Activated CD8-positive, alpha-beta memory T cell treated with anti-CD3 and anti-CD28 coated beads for 24 hours (primary cell): ENCODE results near the gene SLC25A23.

ENCODE experiments used
- DNase-seq: peaks from one replicate; pipeline ENCODE4 v3.0.0-alpha.2; 2020

The SLC25A23 gene

DNA sequence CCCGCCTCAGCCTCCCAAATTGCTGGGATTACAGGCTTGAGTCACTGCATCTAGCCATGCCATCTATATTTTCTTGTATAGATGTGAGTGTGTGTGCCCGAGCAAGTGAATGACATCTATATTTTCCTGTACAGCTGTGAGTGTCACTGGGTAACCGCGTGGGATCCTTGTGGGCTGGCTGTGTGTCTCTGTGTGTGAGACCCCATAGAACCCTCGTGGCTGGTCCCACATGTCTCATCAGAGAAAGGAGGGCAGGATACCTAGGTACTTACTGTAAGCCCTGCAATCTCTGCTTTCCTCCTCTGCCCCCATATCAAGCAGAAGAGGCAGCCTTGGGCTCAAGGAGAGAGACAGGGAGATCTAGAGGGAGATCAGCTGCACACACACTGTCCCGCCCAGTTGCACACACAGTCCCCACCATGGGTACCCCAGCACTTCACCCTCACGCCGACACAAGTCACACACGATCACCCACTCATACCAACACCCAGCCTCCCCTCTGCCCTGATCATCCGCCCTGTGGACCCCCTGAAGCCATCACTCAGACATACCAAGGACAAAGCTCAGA is 21.3 kb upstream of the SLC25A23 start:
- DNase-seq, result peak; percentile 76

DNA sequence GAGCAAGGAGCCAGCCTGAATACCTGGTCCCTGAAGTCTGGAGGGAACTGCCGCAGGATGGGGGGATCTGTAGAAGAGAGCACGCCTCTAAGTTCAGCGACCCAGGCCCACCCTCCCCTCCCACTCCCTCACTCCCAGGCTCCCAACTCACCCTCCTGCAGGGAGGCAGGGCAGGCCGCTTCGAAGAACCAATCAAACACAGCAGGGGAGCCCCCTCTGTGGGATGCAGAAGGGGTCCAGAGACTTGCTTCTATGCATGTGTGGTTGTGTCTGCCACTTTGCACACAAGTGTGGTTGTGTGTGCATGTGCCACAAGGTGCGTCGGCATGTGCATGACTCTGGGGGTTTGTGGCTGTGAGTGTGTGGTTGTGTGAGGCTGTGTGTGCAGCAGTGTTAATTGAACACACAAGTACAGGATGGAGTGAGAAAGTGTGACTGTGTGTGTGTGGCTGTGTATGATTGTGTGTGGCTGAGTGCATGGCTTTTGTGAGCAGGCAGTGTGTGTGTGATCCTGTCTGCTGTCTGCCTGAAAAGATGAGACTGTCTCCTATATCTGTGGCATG is 20.3 kb upstream of the SLC25A23 start:
- no peak for DNase-seq

DNA sequence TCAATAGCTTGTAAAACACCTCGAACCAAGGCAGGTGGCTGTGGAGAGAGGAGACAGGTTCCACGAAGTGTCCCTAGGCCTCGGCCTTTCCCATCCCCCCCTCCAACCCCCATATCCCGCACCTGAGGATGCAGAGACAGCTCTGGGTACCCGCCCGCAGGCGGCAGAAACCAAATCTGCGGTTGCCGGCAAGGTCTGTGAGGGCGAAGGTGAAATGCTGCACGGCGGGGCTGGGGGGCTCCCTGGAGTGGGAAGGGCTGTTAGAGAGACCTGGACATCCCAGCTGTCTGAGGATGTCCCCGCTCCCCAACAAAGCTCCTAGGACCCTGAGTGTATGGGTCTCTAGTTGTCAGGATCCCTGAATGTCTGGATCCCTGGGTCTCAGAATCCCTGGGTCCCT is 19.2 kb upstream of the SLC25A23 start:
- no peak for DNase-seq

DNA sequence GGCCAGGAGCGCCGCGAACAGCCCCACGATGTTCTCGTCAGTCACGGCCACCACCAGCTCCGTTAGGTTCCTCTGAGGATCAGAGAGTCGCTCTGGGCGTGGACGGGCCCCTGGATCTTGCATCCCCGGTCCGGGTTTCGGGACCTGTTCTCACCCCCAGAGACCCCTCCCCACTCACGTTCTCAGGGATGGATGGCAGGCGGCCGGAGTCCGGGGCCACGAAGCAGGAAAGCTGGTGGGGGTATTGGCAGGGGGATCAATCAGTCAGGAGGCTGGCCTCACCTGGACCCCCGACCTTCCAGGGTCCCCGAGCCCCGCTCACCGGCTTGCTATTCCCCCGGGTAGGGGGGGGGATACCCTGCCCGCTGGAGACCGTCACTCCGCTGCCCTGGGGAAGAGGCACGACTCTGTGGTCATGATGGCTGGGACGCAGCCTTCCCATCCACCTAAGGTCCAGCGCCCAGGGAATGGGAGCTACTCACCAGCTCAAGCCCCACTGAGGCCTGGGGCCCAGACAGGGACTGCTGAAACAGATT is 17.4 kb upstream of the SLC25A23 start:
- DNase-seq, result no peak

DNA sequence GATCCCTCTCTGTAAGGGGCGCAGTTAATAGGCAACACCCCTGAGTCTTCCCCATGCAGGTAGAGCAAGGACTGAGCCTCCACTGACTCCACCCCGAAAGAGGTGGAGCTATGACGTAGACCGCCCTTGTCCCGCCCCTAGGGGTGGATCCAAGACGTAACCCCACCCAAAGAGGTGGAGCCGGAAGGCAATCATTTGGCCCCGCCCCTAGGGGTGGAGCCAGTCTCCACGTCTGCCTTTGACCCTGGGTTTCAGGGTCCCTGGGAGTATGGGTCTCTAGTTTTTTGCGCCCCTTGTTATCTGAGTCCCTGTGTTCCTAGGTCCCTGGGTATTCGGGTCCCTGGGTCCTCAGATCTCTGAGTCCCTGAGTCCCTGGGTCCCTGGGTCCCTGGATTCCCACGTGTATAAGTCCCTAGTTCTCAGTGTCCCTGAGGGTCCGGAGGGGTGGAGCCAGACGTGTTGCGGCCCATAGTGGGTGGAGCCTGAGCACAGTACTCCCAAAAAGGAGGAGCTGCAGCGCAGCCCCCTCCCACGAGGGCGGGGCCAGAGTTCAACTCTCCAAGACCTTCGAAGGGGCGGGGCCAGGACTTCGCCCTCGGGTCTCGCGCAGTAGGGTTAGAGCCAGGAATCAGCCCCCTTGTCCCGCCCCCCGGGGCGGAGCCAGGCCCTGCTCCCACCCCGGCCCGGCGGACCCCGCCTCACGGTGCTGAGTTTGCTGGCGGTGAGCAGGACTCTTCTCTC is 16.7 kb upstream of the SLC25A23 start:
- peak; percentile 89 for DNase-seq

DNA sequence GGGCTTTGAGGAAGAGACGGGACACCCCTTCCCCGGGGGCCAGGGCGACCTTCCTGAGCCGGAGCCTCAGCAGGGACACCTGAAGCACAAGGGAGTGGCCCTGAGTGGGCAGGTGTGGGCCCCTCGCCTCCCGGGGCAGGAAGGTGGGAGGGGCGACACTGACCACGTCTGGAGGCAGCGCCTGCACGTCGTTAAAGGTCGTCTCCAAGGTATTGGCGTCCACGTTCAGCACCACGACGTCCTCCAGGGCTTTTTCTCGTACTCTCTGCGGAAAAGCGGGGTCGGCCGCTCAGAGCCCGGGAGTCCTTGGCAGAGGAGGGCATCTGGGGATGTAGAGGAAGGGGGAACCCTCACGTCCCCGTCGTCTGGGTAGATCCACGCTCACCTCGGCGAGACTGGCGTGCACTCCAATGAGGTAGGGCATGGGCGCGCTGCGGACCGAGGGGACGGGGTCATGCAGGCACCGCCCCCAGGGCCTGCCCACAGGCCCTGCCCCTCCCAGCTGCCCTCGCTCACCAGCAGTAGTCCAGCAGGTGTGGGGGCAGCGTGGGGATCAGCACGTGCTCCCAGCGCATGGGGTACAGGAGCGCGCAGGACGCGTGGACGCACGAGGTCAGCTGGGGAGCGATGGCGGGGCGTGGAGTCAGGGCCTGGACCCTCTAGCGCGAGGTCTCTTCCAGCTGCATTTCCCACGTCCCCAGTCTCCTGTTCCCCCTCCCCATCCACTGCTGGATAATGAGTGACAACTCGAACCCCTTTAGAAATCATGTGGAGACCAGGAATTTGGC is 15.9 kb upstream of the SLC25A23 start:
- no peak for DNase-seq

DNA sequence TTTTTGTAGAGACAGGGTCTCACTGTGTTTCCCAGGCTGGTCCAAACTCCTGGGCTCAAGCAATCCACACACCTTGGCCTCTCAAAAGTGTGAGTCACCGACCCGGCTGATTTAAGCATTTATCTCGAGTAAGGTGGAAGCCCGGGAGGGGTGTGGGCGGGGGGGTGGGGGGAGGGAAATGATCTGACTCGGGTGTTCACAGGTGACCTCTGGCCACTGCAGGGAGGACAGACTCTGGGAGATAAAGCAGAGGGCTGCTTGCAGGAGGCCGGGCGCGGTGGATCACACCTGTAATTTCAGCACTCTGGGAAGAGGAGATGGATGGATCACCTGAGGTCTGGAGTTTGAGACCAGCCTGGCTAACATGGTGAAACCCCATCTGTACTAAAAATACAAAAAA is 14.1 kb upstream of the SLC25A23 start:
- no peak for DNase-seq

DNA sequence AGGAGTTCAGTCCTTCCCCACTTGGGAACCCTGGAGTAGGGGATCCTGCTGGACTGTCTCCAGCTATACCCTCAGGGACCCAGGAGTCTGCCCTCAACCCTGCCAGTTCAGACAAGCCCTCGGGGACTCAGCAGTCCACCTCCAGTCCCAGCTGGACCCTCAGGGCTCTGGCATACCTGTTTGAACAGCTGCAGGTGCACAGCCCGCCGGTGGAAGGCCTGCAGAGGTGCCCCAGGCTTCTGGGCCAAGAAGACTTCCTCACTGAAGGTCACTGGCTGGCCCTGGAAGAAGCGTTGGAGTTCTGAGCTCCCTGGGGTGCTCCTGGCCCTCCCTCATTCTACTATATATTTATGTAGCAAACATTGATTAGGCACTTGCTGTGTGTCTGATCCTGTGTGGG is 13.1 kb upstream of the SLC25A23 start:
- no peak for DNase-seq

DNA sequence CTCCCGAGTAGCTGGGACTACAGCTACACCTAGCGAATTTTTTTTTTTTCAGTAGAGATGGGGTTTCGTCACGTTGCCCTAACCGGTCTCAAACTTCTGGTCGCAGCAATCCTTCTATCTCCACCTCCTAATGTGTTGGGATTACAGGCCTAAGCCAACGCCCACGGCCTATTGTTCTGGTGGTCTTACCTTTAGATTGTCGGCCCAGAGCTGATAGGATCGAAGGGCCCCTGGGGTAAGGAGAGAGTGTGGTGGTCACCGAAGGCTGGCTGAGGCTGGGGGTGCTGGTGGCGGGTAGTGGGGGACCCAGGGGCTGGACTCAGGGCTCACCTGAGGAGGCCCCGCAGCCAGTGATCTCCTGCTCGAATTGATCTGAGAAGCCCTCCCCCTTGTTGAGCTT is 11.5 kb upstream of the SLC25A23 start:
- no peak for DNase-seq

DNA sequence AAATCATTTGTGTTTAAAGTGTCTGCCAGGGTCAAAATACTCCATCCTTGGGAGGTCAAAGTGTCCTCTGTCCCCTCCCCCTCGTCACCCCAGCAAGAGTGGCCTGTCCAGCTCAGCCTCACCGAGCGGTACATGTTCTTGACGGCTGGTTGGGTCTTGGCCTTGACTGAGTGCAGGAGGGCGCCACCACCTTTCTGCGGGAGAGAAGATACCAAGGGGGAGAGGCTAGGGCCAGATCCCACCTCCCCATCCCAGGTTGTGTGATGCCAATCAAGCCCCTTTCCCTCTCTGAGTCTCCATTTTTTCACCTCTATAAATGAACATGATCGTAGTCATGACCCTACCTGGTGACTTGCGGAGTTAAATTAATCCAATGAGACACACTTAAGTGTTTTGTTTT is 10.6 kb upstream of the SLC25A23 start:
- DNase-seq, result no peak

DNA sequence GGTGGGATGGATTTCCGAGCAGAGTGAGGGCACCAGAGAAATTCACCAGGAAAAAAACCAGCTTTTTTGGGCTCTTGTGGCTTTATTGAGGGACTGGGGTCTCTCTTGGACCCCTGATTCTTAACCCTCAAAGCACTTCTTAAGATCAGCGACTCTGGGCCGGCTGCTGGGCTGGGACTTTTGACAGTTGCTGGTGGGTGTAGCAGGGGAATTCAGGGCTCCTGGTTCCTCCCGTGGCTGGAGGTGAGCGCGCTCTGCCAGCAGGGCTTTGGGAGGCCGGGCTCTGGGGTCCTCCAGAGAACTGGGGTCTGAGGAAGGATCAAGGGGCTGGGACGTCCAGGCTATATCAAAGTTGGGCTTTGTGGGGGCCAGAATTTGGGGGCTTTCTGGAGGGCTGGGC is 7.8 kb upstream of the SLC25A23 start:
- no peak for DNase-seq

DNA sequence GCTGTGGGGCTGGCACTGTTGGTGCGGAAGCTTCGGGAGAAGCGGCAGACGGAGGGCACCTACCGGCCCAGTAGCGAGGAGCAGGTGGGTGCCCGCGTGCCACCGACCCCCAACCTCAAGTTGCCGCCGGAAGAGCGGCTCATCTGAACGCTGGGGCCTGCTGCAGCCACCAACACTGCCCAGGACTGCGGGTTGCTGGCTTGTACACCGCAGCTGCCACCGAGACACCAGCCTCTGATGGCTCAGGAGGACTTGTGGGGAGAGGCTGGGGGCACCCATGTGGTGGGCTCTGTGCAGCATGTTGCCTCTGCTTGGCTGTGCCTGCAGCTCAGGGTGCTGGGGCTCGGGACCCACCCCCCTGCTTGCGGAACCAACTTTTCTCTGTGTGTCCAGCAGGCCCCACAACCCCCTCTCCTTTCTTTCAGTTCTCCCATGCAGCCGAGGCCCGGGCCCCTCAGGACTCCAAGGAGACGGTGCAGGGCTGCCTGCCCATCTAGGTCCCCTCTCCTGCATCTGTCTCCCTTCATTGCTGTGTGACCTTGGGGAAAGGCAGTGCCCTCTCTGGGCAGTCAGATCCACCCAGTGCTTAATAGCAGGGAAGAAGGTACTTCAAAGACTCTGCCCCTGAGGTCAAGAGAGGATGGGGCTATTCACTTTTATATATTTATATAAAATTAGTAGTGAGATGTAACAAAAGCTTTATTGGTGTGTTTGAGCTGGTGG is 7.1 kb upstream of the SLC25A23 start:
- no peak for DNase-seq

DNA sequence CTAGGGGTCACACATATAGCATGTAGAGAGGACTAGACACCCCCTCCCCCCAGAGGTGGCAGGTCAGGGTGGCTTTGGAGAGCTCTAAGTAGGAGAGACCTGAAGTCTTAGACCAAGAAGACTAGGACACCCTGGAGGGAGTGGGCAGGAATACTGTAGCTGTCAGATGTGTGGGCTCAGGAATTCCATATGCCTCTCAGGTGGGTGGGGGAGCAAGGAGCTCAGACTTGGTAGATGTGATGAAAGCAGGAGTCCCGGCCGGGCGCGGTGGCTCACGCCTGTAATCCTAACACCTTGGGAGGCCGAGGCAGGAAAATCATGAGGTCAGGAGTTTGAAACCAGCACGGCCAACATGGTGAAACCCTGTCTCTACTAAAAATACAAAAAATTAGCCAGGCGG is 6.1 kb upstream of the SLC25A23 start:
- no peak for DNase-seq

DNA sequence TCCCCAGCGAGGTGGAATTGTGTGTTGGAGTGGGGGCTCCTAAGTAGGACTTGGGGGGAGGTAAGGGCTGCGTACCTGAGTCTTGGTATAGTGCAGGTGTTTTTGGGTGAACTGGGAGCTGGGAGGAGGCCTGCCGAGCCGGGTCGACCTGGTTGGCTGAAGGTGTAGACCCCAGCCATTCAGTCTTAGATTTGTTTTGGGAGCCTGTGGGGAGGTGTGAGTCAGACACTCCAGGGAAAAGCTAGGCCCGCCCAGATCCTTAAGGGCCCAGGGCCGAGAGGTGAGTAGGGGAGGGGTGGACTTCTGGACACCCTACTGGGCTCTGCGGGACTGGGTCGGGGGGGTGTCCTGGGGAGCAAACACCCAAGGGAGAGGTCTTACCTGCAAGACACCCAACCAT is 5.4 kb upstream of the SLC25A23 start:
- DNase-seq, result no peak

DNA sequence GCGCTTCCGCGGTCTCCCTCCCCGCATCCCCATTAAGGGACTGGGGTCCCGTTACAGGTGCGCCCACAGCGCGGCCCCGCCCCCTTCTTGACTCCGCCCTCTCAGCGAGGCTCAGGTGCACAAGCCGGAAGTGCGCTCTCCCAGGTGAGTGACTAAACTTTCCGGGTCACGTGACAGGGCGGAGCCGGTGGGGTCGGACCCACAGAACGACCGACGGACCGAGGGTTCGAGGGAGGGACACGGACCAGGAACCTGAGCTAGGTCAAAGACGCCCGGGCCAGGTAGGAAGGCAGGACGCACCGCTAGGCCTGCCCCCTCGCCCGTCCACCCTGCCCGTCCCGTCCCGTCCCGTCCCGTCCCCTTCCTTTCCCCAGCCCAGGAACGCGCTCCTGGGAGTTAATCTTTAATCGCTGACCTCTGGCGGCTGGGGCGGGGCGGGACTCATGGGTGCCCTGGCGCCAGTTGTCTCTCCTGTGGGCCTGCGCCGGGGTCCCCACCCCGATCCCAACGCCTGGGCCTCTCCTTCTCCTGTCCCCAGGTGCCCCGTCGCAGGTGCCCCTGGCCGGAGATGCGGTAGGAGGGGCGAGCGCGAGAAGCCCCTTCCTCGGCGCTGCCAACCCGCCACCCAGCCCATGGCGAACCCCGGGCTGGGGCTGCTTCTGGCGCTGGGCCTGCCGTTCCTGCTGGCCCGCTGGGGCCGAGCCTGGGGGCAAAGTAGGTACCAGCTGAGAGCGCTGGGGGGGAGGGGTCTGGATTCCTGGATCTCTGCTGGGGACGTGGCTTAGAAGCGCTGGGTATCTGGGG is 4.7 kb upstream of the SLC25A23 start, which contains the start of gene CRB3:
Gene CRB3, plus strand, starts transcription at position 202 of the 804 bp plus-strand sequence. Its CDS starts 431 bp downstream, at position 633.
- peak; percentile 68 for DNase-seq

DNA sequence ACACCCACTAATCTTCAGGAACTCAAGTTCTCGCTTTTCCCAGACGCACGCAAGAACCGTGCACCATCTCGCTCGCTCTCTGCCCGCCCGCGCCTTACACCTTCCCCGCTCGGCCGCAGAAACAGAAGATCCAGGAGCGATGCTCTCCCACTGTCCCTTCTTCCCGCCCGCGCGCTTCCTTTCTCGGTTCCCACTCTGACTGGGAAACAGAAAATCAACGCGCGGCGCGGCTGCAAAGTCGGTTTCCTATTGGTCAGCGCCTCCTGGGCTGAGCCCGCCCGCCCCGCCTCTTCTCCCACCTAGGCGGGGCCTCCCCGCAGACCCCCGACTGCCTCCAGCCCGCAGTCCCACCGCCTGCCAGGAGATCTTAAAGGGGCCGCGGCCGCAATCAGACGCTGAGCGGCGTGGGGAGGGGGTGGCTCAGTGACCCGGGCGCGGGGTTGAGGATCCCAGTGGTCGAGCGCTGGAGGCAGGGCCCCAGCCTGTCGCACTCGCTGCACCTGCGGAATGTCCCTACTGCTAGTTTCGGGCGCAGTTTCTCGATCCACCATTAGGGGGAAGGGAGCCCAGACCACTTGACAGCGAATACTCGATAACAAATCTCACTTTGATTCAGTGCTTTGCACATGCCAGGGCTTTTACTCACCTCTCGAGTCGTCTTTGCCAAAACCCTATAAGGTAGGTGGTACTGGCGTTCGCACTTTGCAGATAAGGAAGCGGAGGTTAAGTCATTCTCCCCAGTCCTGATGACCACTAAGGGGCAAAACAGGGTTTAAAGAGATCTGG is 700 bp upstream of the SLC25A23 start:
- DNase-seq, result peak; percentile 97

DNA sequence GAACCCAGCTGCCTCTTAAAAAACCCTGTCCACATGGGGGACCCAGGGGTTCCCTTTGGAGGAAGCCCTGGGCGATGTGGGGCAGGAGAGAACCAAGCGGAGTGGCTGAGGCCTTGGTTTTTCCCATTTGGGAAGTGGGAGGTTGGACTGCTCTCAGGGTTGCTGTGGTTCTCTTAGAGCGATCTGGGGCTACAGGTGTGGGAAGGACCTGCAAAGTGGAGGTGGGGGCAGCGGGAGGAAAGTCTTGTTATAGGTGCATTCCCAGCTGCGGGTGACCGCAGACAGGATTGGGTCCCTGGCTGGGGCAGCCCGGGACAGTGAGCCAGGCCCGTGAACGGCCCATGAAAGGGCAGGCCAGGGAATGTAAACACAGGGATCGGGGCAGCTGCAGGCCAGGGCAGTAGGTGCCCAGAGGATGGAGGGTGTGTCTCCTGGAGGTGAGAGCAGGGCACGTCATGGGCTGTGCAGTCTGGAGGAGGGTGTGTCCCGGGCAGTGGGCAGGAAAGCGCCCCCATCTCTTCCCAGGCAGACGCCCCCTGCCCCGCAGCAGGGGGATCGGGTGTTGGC is 814 bp downstream of the SLC25A23 start:
- DNase-seq, result no peak

DNA sequence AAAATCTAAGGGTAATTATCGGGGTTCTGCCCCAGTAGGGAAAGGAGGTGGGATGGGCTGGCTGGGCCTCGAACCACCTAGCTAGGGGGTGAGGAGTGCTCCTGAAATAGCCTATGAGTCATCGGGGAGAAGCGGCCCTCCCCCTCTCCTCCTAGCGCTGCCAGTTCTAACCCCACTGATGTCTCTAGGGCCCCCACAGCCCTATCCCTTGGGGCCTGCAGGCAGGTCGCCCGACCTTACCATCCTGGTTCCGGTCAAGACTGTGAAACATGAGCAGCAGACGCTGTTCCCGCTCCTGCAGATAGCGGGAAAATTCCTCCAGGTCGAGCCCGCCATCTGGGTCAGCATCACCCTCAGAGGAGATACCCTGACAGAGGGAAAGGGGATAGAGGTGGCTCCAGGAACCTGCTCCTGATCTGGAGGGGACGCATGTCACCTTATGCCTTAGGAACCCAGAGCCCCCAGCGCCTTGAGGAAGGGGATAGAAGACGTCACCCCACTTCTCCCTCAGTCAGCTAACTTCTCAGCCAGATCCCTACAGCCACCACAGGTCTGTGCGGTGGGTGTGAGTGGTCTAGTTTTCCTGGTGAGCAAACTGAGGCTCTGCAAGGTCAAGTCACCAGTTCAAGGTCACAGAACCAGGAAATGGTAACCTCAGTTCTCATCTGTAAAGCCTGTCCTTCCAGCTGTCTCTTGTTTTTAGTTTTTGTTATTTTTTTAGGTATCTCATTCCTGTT is 1.5 kb downstream of the SLC25A23 start:
- no peak for DNase-seq

DNA sequence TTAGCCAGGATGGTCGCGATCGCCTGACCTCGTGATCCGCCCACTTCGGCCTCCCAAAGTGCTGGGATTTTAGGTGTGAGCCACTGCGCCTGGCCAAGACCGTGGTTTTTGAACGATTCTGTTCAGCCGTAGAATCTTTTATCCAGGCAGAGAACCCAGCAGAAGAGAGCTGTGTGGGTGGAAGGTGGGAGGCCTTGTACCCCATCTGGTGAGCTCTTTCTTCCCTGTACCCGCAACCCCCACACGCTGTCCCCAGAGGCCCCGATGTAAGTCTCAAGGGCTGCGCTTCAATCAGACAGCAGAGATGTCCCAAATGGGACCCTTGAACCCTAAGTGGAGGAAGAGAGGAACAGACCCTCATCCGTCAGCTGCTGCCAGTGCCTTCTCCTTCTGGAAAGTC is 3.7 kb downstream of the SLC25A23 start:
- DNase-seq, result no peak
